ENCODE measurements around the gene RPUSD3. TPM values are rescaled to one million over a fixed set of nuclear protein-coding genes. Genes with fewer than 3 reads are reported as not detected.

RPUSD3 gene
- total and polyA plus RNA-seq, 9 of the 15 experiments (the other 6 are each of a cell fraction or from before 2014, with no cell fraction given) = 13.8 to 99.0 (median 59.3) TPM

GRCh38 chr3:9884555-9885165 is 40.9 kb upstream of the RPUSD3 start (continued):
- TF ChIP-seq NCOA1 (IDR thresholded peaks at IDR 0.05; ENCODE audit: low read depth) (peak; percentile 20; the same call in 1 of the 2 replicates), RBM34 (IDR thresholded peaks at IDR 0.05; ENCODE audit: borderline replicate concordance, insufficient read depth, low read length) (no peak), MAFK (IDR thresholded peaks at IDR 0.05; ENCODE audit: low read length) (peak; percentile 57; the same call in 1 of the 2 replicates), SNIP1 (IDR thresholded peaks at IDR 0.05; ENCODE audit: low read depth) (no peak), MAX (CRISPR knock-in tag; IDR thresholded peaks at IDR 0.05) (no peak), ZNF764 (CRISPR knock-in tag; IDR thresholded peaks at IDR 0.05; ENCODE audit: low read depth) (no peak), PRDM10 (IDR thresholded peaks at IDR 0.05; ENCODE audit: partially characterized antibody) (no peak), MXD1 (CRISPR knock-in tag; IDR thresholded peaks at IDR 0.05; ENCODE audit: borderline replicate concordance, poor library complexity, severe bottlenecking) (no peak), CREB3 (tag; conservative IDR thresholded peaks at IDR 0.05; ENCODE audit: low read depth) (no peak), ZNF766 (CRISPR knock-in tag; conservative IDR thresholded peaks at IDR 0.05) (peak; percentile 75; the same call in 1 of the 2 replicates), ZNF124 (CRISPR knock-in tag; IDR thresholded peaks at IDR 0.05) (no peak), ZNF77 (CRISPR knock-in tag; IDR thresholded peaks at IDR 0.05) (no peak), ZNF174 (CRISPR knock-in tag; IDR thresholded peaks at IDR 0.05) (no peak), SAFB2 (IDR thresholded peaks at IDR 0.05; ENCODE audit: borderline replicate concordance, low read depth, low read length, severe bottlenecking) (no peak), THRAP3 (IDR thresholded peaks at IDR 0.05; ENCODE audit: borderline replicate concordance) (no peak), ZNF143 (CRISPR knock-in tag; IDR thresholded peaks at IDR 0.05) (no peak), CEBPZ (IDR thresholded peaks at IDR 0.05; ENCODE audit: borderline replicate concordance, low read depth, low read length) (no peak), SAFB (IDR thresholded peaks at IDR 0.05; ENCODE audit: borderline replicate concordance, low read depth, low read length) (no peak), NFXL1 (CRISPR knock-in tag; IDR thresholded peaks at IDR 0.05) (no peak), XRCC4 (IDR thresholded peaks at IDR 0.05; ENCODE audit: extremely low read depth, insufficient read depth, insufficient read length) (no peak)

Data from K562 (cell line).